Right forelimb (tissue), 1 donor: ENCODE measurements around the gene FAM219A.

ENCODE experiments used
- DNase-seq: peaks from one replicate; pipeline ENCODE4 v3.0.0-alpha.2; 2018

Gene FAM219A

GRCh38 chr9:34458013-34458958 is at the start of gene FAM219A, which contains the start of gene DNAI1:
FAM219A (minus strand) TSS chr9:34458570; CDS start chr9:34458263, 307 bp downstream.
DNAI1 (plus strand) TSS chr9:34458805; CDS start chr9:34459006, 201 bp downstream.
- DNase-seq: peak; percentile 99

DNA sequence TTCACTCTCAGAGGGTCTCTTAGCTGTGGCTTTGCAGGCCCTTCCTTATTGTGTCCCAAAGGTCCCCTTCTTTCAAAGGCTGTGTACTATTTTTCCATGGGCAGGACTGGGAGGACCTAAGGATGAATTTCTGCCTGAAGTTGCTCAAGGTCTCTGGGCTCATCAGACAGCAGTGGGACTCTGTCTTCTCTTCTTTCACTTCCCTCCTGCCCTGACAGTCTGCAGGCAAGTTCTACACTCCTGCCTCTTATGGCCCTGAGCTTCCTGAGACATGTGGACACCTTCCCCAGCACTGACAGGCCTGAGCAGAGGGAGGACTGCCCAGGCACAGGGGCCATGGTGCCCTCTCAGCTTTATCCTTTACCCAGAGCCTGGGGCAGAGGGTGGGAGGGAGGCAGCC is 49.6 kb upstream of the FAM219A start:
- DNase-seq: no peak

GRCh38 chr9:34507556-34507955 is 49.2 kb upstream of the FAM219A start:
- DNase-seq: no peak

- no peak for DNase-seq
Measured at GRCh38 chr9:34506623-34507022, 48.3 kb upstream of the FAM219A start.

- no peak for DNase-seq
Measured at GRCh38 chr9:34505370-34506120, 47.2 kb upstream of the FAM219A start.

DNA sequence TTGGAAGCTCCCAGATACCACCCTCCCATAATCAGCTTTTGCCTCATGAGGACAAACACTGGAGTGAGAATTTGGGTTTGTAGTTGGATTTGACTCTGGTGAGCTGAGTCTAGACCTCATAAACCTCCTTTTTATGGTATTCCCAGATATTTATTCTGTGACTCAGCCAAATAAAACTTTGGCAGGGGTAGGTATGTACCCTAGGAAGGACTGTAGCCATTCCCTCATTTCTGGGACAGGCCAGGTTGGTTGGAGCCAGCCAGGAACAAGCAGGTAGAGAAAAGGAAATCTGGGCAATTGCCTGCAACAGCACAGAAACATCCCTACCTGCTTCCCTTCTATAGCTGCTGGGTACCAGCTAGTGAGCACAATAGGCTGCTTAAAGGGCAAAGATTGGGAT is 45.0 kb upstream of the FAM219A start:
- no peak for DNase-seq

DNA sequence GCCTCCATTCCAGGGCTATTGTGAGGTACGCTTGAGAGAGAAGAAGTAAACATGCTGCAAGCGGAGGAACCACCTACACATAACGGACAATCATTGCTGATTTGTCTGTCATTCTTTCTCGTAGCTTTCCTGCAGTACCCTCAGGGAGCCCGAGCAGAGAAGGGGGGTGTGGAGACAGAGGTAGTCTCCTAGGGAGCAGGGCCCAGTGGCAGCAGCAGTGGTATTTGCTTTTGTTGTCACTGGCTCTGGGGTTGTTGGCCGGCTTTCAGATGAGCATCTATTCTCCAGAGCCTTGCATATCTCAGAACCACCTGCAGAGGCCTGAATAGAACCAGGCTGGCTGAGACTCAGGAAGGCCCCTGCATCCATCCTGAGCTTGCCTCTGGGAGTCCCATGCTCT is 44.5 kb upstream of the FAM219A start:
- no peak for DNase-seq

DNA sequence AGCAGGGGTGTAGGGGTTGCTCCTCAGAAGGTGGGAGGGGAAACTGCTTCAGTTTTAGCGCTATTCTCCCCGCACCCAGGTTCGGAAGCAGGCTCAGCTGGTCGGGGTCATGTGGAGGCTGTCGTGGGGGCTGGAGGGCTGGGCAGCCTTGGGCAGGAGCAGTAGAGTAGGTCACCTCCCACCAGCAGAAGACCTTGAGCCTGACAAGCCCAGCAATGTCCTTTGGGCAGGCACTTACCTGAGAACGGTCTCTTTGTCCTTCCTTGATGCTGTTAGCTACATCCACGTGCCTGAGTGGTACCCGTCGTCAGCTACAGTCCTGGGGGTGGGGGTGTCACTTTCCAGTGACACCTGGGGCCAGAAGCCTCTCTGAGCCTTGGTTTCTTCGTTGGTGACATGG is 44.1 kb upstream of the FAM219A start:
- DNase-seq: no peak

GRCh38 chr9:34501889-34502425 is 43.6 kb upstream of the FAM219A start:
- peak; percentile 83 for DNase-seq

DNA sequence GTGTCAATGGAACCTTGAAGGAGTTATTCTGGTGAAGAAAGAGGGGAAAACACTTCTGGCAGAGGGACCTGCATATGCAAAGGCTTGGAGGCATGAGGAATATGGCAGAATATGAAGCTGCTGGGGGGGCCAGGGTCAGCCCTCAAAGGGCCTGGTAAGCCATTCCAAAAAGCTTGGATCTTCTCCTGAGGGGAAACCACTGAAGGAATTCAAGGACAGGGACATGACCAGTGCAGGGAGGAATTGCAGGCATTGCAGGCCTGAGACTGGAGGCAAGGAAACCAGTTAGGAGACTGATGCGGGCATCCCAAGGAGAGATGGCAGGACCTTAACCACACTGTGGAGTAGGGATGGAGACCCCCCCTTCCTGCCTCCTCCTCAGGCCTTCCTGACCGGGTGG is 43.0 kb upstream of the FAM219A start:
- no peak for DNase-seq

- peak; percentile 76 for DNase-seq
Measured at GRCh38 chr9:34500623-34501267, 42.4 kb upstream of the FAM219A start.

DNA sequence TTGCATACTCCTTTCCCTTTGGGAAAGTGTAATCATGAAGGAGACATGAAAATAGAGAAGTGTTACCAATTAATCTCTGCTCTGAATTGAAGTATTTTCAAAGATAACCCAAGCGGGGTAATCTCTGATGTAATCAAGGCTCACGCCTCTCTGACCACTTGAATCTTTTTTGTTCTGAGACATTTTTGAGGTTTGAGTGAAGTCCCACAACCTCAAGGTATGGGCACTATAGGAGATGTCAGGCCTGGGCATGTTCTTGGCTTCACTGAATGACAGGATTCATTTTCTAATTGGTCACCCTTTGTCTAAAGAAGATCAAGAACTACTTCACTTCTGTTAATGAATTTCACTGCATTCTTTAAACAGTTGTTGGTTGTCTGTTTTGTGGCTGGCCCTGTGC is 40.7 kb upstream of the FAM219A start:
- no peak for DNase-seq

GRCh38 chr9:34498553-34498952 is 40.2 kb upstream of the FAM219A start:
- DNase-seq: no peak

- no peak for DNase-seq
Measured at GRCh38 chr9:34496149-34496712, 37.9 kb upstream of the FAM219A start.

GRCh38 chr9:34493972-34494535 is 35.7 kb upstream of the FAM219A start:
- DNase-seq: peak; percentile 75

DNA sequence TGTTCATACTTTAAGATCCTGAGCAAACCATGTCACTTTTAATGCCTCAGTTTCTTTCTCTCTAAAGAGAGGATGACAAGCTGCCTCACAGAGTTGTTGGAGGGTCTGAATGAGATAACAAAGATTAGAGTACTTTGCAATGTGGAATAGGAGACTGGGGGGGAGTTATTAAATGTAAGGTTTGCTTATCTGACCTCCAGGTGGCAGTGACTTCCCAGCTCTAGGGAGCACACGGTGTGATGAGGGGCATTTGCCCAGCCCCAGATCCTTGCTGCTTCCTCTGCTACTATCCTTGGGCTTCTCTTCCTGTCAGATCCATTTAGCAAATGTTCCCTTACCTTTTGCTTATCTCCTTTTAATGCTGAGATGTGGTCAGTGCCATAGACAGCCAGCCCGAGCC is 33.7 kb upstream of the FAM219A start:
- no peak for DNase-seq

GRCh38 chr9:34491596-34491995 is 33.2 kb upstream of the FAM219A start:
- no peak for DNase-seq

- no peak for DNase-seq
Measured at GRCh38 chr9:34490760-34491159, 32.4 kb upstream of the FAM219A start.

DNA sequence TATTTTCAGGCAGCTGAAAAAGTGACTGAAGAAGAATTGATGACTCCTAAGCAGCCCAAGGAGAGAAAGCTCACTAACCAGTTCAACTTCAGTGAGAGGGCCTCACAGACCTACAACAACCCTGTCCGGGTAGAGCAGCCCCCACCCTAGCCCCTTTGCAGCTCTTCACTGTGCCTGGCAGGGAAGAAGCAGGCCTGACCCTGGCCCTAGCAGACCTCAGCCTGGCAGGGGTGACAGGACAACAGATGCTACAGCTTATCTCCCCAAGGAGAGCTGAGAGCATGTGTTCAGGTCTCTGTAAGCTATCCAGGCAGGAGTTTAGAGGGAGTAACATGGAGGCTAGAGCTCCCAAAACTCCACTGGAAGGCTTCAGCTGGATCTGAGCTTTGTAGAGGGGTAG is 32.0 kb upstream of the FAM219A start:
- DNase-seq: no peak

- DNase-seq: no peak
Measured at GRCh38 chr9:34486572-34486971, 28.2 kb upstream of the FAM219A start.

DNA sequence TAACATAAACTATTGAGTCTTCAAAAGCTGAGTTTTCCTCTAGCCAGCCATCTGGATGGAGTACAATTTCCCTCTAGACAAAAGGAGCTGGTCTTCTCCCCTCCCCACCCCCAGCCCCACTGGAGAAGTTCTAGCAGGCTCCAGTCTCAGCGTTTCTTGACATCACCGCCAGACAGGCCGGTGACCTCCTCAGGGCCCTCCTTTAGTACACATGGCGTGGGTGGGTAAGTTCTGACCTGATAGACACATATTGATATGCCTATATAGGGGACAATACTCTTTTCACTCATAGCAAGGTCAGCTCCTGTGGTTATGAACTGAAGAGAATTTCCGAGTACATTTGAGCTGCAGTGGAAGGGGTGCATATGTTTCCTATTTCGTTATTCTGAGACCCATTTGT is 27.5 kb upstream of the FAM219A start:
- DNase-seq: no peak

DNA sequence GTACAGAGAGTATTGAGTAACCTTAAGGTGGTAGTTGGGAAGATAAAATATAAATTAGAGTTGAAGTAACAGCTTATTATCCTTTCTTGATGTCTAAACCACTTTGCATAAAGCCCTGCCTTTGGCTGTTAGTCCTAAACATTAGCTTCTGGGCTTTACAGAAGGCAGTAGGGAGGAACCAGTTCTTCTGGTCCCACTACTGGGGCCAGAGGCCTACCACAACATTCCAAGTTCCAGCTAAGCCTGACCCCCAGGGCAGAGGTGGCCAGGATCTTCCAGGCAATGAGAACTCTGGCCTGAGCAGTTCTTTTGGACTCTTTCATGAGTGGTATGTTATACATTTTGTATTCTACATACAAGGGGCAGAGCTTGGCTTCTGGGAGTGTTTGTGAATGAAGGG is 26.3 kb upstream of the FAM219A start:
- DNase-seq: no peak
